NCI-H460 (cell line): ENCODE data around the gene NME7. TPM values are rescaled to one million over a fixed set of nuclear protein-coding genes. Genes with fewer than 3 reads are reported as not detected.

Experiments
- DNase-seq: peaks from one replicate; pipeline ENCODE4 v3.0.0-alpha.2; 2016; ENCODE audit warnings: low read depth; ENCODE audit errors: extremely low read depth
- total RNA-seq: library from RNA; depleted of rRNA; stranded (reverse); fragments of >200 nt; shearing (Covaris generic); gene quantifications from 2 replicates; pipeline ENCODE4 v1.2.3, GENCODE V29; 2014

NME7 gene
- total RNA-seq, 1 experiment from 2014 or later = 25.9 TPM

- no peak for DNase-seq
Measured at GRCh38 chr1:169175461-169175860, 192.1 kb downstream of the NME7 start.

- DNase-seq = peak; percentile 58
Measured at GRCh38 chr1:169163059-169163458, 204.5 kb downstream of the NME7 start.

- DNase-seq = no peak
Measured at GRCh38 chr1:169161496-169162194, 206.0 kb downstream of the NME7 start.

GRCh38 chr1:169160845-169161495, 206.6 kb downstream of the NME7 start:
- DNase-seq = no peak

- DNase-seq = no peak
Measured at GRCh38 chr1:169156580-169156979, 211.0 kb downstream of the NME7 start.

GRCh38 chr1:169155675-169156074, 211.9 kb downstream of the NME7 start:
- DNase-seq = no peak

- no peak for DNase-seq
Measured at GRCh38 chr1:169151338-169151837, 216.2 kb downstream of the NME7 start.

GRCh38 chr1:169150641-169151337, 216.8 kb downstream of the NME7 start:
- DNase-seq = no peak

GRCh38 chr1:169149555-169150286, 217.9 kb downstream of the NME7 start:
- DNase-seq = no peak

- DNase-seq = no peak
Measured at GRCh38 chr1:169148472-169149252, 218.9 kb downstream of the NME7 start.

GRCh38 chr1:169146576-169147214, 220.9 kb downstream of the NME7 start:
- DNase-seq = no peak

GRCh38 chr1:169144941-169145626, 222.5 kb downstream of the NME7 start:
- no peak for DNase-seq

GRCh38 chr1:169143984-169144383, 223.6 kb downstream of the NME7 start:
- no peak for DNase-seq

GRCh38 chr1:169143346-169143745, 224.3 kb downstream of the NME7 start:
- DNase-seq = no peak

GRCh38 chr1:169142129-169142528, 225.5 kb downstream of the NME7 start:
- no peak for DNase-seq

- DNase-seq = no peak
Measured at GRCh38 chr1:169141356-169141755, 226.2 kb downstream of the NME7 start.

- DNase-seq = no peak
Measured at GRCh38 chr1:169138866-169139670, 228.5 kb downstream of the NME7 start.

GRCh38 chr1:169137357-169137756, 230.2 kb downstream of the NME7 start:
- DNase-seq = no peak
